Stimulated activated memory B cell treated with anti-CD40 and anti-IgM and Interleukin-4, amounts not matched to agents 10 μg/mL and 1 μg/mL and 100 μg/mL, for 72 hours (primary cell): ENCODE measurements around the gene TMEM95.

Experiments used
- ATAC-seq: fragments of 150-1000 bp; cut with Tn5 transposase; 2 replicates; pipeline ENCODE4 v1.10.0; 2021
- H3K27ac Mint-ChIP-seq: one replicate; pipeline ENCODE4 v1.8.0; 2022; ENCODE audit warnings: mild to moderate bottlenecking, mixed read lengths
- H3K27me3 Mint-ChIP-seq: one replicate; pipeline ENCODE4 v1.8.0; 2022; ENCODE audit warnings: mixed read lengths
- H3K36me3 Mint-ChIP-seq: one replicate; pipeline ENCODE4 v1.8.0; 2022; ENCODE audit warnings: mixed read lengths
- H3K4me1 Mint-ChIP-seq: one replicate; pipeline ENCODE4 v1.8.0; 2022; ENCODE audit warnings: mixed read lengths
- H3K4me3 Mint-ChIP-seq: one replicate; pipeline ENCODE4 v1.8.0; 2022; ENCODE audit warnings: mild to moderate bottlenecking, moderate library complexity, mixed read lengths
- H3K9me3 Mint-ChIP-seq: one replicate; pipeline ENCODE4 v1.8.0; 2022; ENCODE audit warnings: mixed read lengths

TMEM95 gene

DNA sequence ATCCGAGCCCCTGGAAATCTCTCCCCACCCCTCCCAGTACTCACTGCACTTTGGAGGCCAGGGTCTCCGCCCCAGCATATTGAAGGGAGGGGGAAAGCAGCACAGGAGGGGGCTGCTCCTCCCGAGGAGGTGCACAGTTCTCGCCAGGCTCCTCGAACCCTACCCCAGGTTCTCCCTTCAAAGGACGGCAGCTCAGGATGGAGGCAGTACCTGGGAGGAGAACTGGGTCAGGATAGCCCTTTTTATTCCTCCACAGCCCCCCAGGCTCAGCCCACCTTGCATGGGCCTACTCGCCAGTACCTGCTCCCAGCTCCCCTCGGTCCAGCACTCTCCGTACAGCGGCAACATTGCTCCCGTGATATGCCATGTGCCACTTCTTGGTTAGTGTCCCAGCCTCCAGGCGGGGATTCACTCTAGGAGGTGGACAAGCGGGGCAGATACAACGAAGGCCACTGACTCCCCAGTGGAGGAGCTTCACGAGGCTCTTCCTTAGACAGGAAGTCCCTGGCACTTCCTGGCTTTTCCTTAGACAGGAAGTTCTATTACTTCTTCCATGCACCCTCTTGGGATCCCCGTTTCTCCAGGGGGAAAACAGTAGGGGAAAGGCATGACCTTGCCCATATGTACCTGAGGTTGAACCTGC, 37.7 kb upstream of the TMEM95 start:
- ATAC-seq, result no peak
- H3K9me3 Mint-ChIP-seq, result no peaks in the 10 kb centered on the region
- peaks cover 35% of the 10 kb centered on the region for H3K4me1 Mint-ChIP-seq
- peaks cover 66% of the 10 kb centered on the region for H3K36me3 Mint-ChIP-seq
- peak overlapping the region; percentile 22 for H3K27ac Mint-ChIP-seq
- H3K27me3 Mint-ChIP-seq, result no peaks in the 10 kb centered on the region
- H3K4me3 Mint-ChIP-seq, result no peak overlapping the region

DNA sequence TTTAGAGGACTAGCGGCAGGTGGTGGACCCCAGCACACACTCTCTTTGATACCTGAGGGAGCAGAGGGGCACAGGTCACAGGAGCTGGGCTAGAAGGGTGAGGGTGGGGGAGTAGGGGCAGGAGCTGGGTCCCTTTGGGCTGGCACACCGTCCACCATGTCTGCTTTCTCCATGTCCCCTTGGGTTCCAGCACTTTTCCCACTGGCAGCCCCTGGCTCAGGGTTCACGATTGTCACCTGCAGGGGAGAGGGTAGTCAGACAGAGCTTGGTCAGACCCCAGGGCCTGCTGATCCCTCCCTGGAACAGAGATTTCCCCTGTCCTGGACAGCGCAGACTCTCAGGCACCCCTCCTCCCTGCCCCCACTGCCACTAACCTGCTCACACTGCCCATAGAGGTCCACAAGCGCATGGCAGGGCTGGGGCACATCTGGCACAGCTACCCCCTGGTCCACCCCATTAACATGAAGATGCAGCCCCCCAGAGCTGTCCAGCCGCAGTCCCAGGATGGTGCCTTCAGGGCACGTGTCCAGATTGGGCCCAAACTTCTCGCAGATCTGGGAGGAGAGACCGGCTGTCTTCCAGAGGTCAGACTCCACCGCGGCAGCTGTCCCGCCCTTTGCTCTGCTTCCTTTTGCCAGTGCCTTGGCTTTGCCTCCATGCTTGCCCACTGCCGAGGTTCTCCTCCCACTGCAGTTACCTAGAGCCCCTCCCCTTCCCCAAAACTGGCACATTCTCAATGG, 36.7 kb upstream of the TMEM95 start:
- Mint-ChIP-seq H3K36me3 (peaks cover 59% of the 10 kb centered on the region), H3K27ac (peak overlapping the region; percentile 22), H3K9me3 (no peaks in the 10 kb centered on the region), H3K4me3 (no peak overlapping the region), H3K4me1 (peaks cover 25% of the 10 kb centered on the region), H3K27me3 (no peaks in the 10 kb centered on the region)
- no peak for ATAC-seq

DNA sequence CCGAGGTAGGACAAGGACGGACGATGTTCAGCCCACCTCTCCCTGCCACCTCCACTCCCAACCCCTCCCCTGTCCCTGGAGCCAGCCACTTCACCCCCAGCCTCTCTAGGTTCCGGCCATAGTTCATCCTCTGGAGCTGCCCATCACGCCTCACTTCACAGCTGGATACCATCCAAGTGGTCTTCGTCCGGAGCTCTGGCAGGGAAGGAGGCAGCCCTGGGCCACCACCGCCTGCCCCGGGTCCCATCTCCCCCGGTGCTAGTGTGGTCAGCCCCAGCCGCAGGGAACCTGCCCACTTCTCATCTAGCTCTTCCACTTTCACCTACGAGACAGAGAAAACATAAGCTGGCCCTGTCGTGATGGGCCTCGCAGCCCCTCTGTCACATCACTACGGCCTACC, 33.5 kb upstream of the TMEM95 start:
- no peak for ATAC-seq
- Mint-ChIP-seq H3K27me3 (no peaks in the 10 kb centered on the region), H3K27ac (no peak overlapping the region), H3K4me1 (peaks cover 7% of the 10 kb centered on the region), H3K36me3 (peaks cover 57% of the 10 kb centered on the region), H3K9me3 (no peaks in the 10 kb centered on the region), H3K4me3 (no peak overlapping the region)

DNA sequence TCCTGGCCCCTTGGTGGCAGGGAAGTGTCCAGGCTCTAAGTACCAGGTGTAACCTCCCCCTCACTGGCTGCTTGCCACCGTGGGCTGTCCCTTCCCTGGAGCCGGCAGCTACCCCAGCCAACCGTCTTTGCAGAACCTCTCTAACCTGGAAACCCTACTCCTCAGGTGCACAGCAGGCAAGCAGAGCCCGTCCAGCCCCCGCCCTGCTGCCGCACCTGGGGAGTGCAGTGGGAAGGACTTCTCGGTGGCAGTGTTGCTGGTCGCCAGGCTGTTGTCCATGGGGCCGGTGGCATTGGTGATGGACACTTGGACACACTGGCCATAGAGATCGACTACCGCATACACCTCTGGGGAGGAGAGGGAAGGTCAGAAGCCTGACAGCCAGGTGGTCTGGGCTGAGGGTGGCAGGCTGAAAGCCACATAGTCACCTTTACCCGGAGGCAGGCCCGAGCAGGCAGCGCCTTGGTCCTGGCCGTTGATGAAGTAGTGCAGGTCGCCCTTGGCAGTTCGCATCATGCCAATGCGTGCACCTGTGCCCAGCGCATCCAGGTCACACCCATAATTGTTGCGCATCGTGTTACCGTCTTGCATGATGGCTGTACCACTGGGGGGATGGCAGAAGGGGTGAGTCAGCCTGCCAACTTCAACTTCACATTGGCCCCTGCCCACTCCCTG, 32.3 kb upstream of the TMEM95 start:
- ATAC-seq, result no peak
- H3K9me3 Mint-ChIP-seq, result no peaks in the 10 kb centered on the region
- peaks cover 16% of the 10 kb centered on the region for H3K4me1 Mint-ChIP-seq
- no peak overlapping the region for H3K4me3 Mint-ChIP-seq
- H3K27ac Mint-ChIP-seq, result no peak overlapping the region
- H3K27me3 Mint-ChIP-seq, result no peaks in the 10 kb centered on the region
- H3K36me3 Mint-ChIP-seq, result peaks cover 47% of the 10 kb centered on the region

DNA sequence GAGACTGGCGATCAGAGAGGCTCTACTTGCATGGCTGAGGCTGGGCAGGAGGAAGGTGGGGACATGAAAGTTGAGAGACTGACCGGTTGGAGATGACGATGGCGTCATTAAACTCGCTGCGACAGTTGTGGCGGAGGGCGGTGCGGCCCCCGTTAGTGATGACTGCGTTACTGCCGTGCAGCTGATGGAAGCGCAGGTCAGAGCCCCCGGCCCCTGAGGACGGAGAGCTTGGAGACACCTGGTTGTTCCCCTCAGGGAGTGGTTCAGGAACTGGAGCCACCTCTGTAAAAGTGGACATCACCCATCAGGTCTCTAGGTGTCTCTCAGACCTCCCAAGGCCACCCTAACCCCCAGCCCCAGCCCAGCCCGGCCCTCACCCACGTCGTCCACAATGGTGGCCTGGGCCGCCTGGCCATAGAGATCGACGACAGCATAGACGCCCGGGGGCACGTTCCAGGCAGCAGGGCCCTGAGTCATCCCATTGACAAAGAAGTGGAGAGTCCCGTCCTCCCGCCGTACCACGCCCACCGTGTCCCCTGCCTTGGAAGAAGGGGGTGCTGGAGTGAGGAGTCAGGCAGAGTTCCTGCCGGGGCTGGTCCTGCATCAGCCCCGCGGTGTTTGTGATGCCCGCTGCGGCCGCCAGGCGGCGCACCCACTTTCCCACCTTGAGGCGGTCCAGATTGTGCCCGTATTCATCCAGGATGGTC, 31.1 kb upstream of the TMEM95 start:
- peak; percentile 49 for ATAC-seq
- Mint-ChIP-seq H3K9me3 (no peaks in the 10 kb centered on the region), H3K4me1 (peaks cover 28% of the 10 kb centered on the region), H3K36me3 (peaks cover 40% of the 10 kb centered on the region), H3K27ac (no peak overlapping the region), H3K27me3 (no peaks in the 10 kb centered on the region), H3K4me3 (no peak overlapping the region)

DNA sequence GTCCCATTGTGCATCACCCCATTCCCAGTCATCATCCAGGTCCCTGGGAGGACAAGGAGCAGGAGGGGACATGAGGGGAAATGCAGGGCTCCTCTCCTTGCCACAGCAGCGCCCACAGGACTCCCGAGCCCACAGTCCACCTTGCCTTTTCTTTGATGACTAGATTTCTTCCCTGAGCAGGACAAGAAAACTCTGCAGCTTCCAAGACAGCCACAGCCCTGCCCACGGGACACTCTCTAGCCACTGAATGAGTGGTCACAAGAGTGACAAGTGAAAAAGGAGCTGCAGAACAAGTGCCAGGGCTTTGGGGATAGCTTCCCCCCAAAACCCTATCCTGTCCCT, 30.5 kb upstream of the TMEM95 start:
- H3K27me3 Mint-ChIP-seq, result no peaks in the 10 kb centered on the region
- peaks cover 39% of the 10 kb centered on the region for H3K36me3 Mint-ChIP-seq
- H3K4me3 Mint-ChIP-seq, result no peak overlapping the region
- no peaks in the 10 kb centered on the region for H3K9me3 Mint-ChIP-seq
- H3K4me1 Mint-ChIP-seq, result peaks cover 30% of the 10 kb centered on the region
- H3K27ac Mint-ChIP-seq, result no peak overlapping the region
- ATAC-seq, result no peak

DNA sequence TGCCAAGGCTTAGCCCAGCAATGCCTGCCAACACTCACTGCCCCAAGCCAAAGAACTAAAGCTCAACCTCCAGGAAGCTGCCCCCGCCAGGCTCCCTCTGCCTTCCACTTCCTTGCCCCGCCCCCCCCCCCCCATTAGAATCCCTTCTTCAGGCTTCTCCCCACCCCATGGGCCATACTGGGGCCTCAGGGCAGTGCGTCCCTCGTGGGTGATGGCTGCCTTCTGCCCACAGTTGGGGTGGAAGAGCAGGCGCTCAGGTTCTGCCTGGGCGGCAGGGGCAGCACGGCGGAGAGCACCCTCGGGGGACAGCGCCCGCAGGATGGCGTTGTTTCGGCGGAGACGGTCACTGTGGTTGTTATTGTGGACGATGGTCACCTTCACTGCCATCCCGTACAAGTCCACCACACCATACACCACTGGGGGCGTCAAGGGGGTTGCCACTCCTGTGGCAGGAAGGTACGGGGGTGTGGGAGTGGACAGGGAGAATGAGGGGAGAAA, 29.9 kb upstream of the TMEM95 start:
- Mint-ChIP-seq H3K27ac (no peak overlapping the region), H3K9me3 (no peaks in the 10 kb centered on the region), H3K4me3 (no peak overlapping the region), H3K36me3 (peaks cover 39% of the 10 kb centered on the region), H3K27me3 (no peaks in the 10 kb centered on the region), H3K4me1 (peaks cover 34% of the 10 kb centered on the region)
- ATAC-seq, result no peak

DNA sequence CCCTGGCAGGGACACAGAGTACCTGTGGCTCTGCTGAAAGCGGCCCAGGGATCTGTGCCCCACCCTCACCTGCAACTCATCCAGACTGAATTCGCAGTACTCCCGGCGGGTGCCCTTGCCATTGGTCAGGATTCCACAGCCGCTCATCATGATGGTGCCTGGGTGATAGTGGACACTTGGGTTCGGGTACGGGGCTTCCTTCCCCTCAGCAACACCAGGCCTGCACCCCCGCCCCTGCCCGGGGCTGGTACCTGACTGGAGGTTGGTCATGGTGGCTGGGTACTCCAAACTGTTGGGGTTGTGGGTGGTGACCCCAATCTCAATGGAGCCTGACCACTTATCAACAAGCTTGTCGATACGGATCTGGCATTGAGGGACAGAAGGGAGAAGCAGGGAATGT, 28.8 kb upstream of the TMEM95 start:
- Mint-ChIP-seq H3K9me3 (no peaks in the 10 kb centered on the region), H3K4me1 (peaks cover 45% of the 10 kb centered on the region), H3K4me3 (no peak overlapping the region), H3K27me3 (no peaks in the 10 kb centered on the region), H3K36me3 (peaks cover 35% of the 10 kb centered on the region), H3K27ac (no peak overlapping the region)
- ATAC-seq, result no peak

DNA sequence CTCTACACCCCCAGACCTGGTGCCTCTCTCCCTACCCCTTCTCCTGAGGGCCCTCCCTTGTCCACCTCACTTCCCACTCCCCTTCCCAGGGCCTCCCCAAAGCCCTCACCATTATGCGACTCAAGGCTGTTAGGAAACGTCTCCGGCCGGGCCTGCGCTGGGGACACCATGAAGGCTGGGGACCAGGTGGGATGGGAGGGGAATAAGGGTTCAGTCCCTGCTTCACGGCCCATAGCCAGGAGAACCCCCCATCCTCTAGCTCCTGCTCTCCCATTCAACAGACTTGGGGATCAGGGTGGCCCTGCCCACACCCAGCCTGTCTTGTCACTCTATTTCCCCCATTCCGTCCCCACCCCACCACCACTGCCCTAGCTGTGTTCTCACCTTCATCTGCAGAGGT, 27.9 kb upstream of the TMEM95 start:
- Mint-ChIP-seq H3K9me3 (no peaks in the 10 kb centered on the region), H3K27ac (peak overlapping the region; percentile 99), H3K36me3 (peaks cover 26% of the 10 kb centered on the region), H3K4me1 (peaks cover 50% of the 10 kb centered on the region), H3K4me3 (no peak overlapping the region), H3K27me3 (no peaks in the 10 kb centered on the region)
- no peak for ATAC-seq

DNA sequence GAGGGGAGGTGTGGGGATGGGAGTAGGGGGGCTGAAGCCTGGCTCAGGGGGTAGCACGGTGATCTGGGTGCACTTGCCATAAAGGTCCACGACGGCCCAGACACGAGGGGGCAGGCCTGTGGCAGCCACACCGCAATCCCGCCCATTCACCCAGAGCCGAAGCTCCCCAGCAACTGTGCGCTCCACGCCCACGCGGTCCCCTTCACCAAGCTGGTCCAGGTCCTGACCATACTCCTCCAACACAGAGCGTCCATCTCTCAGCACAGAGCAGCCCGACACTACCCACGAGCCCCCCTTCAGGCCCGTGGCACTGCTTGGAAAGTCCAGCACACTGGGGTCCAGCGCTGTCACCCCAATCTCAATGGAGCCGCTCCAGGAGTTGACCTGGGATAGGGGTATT, 27.5 kb upstream of the TMEM95 start:
- no peaks in the 10 kb centered on the region for H3K9me3 Mint-ChIP-seq
- peaks cover 21% of the 10 kb centered on the region for H3K36me3 Mint-ChIP-seq
- no peaks in the 10 kb centered on the region for H3K27me3 Mint-ChIP-seq
- ATAC-seq, result no peak
- H3K27ac Mint-ChIP-seq, result peak overlapping the region; percentile 99
- peak overlapping the region; percentile 99 for H3K4me3 Mint-ChIP-seq
- H3K4me1 Mint-ChIP-seq, result peaks cover 55% of the 10 kb centered on the region

DNA sequence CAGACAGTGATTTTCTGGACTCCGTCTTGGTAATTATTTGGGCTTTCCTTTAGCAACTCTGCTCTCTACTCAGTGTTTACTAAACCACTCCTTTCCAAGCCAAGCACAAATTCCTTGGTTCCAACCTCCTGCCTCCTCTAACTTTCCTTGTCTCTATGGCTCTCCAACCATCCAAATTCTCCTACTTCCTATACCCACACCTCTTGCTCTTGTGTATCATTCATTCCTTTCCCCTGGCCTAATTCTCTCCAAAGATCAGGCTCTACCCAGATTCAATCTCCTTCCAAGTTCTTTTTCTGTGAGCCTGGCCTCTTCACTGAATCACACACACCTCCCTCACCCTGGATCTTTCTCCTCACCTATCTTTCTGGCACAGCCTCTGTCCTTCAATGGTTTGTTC, 26.9 kb upstream of the TMEM95 start:
- Mint-ChIP-seq H3K4me1 (peaks cover 59% of the 10 kb centered on the region), H3K9me3 (no peaks in the 10 kb centered on the region), H3K4me3 (peak overlapping the region; percentile 99), H3K27ac (peak overlapping the region; percentile 99), H3K36me3 (peaks cover 20% of the 10 kb centered on the region), H3K27me3 (no peaks in the 10 kb centered on the region)
- ATAC-seq, result no peak

DNA sequence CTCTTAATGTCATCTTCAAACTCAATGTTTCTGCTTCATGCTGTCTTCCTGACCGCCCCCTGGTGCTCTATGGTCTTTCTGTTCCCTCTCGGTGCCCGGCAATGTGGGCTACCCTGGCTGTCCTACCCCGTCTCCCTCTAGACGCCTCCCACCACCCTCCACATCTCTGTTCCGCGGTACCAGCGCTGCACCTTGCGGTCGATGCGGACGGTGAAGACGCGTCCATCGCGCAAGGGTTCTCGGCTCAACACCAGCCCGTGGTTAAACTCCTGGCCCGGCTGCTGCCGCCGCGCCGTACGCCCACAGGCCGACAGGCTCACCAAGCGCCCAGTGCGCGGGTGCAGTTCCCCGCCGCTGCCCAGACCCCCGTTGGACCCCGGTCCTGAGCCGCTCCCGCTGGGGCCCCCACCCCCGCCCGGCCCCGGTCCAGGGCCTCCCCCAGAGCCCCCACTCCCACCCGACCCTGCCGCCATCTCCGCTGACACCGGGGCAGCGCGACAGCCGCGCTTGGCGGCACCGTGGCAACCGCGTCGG, 26.0 kb upstream of the TMEM95 start, which contains the start of gene NEURL4:
NEURL4 (minus strand) TSS at position 496 of the 534 bp plus-strand sequence; CDS start at position 473, 23 bp downstream.
- Mint-ChIP-seq H3K27me3 (no peaks in the 10 kb centered on the region), H3K9me3 (no peaks in the 10 kb centered on the region), H3K4me1 (peaks cover 67% of the 10 kb centered on the region), H3K36me3 (peaks cover 20% of the 10 kb centered on the region), H3K4me3 (peak within 1 kb of the TSS; percentile 99), H3K27ac (peak within 1 kb of the TSS; percentile 99)
- peak; percentile 2 for ATAC-seq

DNA sequence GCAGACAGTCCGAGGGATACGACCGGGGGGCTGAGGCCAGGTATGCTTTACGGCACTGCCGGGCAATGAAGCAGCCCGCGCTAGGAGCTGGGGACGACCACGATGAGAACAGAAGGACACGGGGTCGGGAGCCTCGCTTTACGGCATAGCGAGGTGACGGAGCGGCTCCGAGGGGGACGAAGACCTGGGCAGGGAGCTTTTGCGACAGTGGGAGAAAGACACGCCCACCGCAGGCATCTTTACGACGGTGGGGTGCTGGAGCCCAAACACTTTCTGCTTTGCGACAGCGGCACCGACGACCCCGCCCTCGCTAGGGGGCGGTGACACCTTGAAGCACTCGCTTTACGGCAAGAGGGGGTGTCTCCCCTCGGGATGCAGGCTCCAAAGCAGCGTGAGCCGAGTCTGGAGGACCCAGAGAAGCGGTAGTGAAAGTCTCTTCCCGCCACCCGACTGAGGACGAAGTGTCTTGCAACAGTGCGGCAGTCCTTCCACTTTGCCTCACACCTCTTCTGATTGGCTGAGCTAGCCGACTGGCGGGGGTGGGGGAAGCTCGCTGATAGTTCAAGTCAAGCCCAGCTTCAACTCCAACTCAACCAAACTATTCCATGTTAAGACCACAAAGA, 25.5 kb upstream of the TMEM95 start:
- Mint-ChIP-seq H3K4me1 (peaks cover 67% of the 10 kb centered on the region), H3K27ac (peak overlapping the region; percentile 99), H3K4me3 (peak overlapping the region; percentile 99), H3K27me3 (no peaks in the 10 kb centered on the region), H3K9me3 (no peaks in the 10 kb centered on the region), H3K36me3 (peaks cover 14% of the 10 kb centered on the region)
- peak; percentile 81 for ATAC-seq

DNA sequence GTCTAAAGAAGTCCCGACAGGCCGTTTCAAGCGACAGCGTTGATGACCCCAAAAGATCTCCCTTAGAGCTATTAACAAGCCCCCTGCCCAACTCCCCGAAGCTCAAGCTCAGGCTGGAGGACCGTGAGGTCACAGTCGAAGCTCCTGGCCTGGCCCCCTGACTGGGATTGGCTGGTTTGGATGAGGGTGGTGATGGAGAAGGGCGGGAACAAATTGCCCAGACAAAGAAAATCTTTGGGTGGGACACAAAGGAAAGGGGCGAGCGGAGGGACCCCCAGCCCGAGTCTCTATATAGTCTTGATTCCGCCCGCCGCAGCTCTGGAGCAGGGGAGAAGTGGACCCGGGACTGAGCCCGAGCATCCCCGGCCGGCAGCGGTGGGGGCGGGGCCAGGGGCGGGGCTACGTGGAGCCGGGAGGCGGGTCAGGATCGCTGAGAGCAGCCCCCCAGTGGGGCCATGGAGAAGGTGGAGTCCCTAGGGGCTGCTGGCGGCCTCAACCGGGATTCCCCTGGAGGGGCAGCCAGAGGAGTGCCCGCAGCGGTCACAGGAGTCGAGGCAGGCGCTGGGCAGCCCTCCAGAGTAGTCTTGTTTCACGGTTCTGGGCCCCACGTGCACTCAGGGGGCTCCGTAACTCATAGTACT, 24.8 kb upstream of the TMEM95 start:
- Mint-ChIP-seq H3K27me3 (no peaks in the 10 kb centered on the region), H3K4me1 (peaks cover 72% of the 10 kb centered on the region), H3K36me3 (peaks cover 8% of the 10 kb centered on the region), H3K4me3 (peak overlapping the region; percentile 99), H3K27ac (peak overlapping the region; percentile 99), H3K9me3 (no peaks in the 10 kb centered on the region)
- ATAC-seq, result peak; percentile 77
